CD4-positive, alpha-beta T cell treated with Interferon gamma for 1 hour (primary cell): ENCODE measurements around the gene ATXN1.
A peak's percentile ranks its signal among the peaks of the same experiment; 100 is the strongest.

ENCODE experiments used
- DNase-seq: peaks from one replicate; pipeline ENCODE4 v3.0.0-alpha.2; 2020

The ATXN1 gene

DNA sequence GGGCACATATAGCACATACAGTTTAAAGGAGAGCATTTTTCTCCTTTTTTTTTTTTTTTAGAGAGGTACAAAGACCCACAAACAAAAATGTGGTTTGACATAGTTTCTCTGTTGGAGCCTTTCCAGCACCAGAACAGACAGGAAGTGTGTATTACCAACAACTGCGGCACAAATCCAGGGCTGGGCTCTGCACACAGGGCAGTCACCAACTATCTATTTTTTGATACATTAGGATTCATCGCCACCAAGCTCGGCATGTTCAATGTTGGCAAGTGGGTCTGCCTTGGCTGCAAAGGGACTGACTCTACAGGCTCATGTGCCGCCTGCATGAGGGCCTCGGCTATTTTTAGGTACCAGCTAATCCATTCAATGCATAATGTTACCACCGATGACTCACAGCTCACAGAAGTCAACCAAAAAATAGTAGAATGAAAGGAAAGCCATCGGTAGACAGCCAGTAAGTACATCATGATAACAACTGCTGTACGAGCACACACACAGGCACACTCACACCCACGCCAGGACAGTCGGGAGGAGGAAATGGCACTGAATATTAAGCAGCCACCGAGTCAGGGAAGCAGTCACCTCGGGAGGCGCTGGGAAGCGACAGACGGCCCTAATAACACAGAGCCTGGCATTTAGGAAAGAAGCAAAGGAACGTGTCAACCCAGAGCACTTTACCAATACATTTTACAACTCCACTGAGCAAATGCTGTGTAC, 441.3 kb downstream of the ATXN1 start:
- DNase-seq, result peak; percentile 59

DNA sequence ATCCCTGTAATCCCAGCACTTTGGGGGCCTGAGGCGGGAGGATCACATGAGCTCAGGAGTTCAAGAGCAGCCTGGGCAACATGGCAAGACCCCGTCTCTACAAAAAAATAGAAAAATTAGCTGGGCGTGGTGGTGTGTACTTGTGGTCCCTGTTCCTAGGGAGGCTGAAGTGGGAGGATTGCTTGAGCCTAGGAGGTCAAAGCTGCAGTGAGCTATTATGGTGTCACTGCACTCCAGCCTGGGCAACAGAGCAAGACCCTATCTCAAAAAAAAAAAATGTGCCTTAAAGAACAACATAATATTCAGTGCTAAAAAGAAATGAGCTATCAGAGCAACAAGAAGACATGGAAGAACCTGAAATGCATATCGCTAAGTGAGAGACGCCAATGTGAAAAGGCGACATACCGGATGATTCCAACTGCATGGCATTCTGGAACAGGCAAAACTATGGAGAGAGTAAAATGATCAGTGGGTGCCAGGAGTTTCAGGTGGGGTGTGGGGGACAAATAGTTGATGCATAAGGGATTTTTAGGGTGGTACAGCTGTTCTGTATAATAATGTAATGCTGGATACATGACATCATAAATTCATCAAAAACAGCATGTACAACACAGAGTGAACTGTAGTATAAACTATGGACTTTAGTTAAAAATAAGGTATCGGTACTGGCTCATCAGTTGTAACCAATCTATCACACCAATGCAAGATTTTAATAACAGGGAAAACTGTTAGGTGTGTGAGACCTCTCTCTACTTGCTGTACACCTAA, 442.1 kb downstream of the ATXN1 start:
- no peak for DNase-seq

DNA sequence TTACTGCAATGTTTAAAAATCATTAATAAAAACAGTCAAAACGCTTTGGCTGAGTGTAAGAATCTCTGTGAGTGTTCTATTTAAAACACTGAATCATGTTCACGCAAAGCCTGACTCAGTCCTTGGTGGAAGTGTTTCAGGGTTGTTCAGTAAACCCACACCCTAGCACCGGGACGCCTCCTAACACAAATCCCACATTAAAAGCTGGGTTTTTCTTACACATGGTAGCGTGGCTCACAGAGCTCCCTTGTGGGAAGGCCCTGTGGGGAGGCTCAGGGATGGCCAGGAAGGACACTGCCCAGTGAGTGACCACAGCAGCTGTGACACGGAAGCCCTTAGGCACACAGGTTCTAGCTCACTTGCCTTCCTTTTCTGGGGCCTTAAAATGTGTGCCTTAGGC, 442.7 kb downstream of the ATXN1 start:
- DNase-seq, result no peak

DNA sequence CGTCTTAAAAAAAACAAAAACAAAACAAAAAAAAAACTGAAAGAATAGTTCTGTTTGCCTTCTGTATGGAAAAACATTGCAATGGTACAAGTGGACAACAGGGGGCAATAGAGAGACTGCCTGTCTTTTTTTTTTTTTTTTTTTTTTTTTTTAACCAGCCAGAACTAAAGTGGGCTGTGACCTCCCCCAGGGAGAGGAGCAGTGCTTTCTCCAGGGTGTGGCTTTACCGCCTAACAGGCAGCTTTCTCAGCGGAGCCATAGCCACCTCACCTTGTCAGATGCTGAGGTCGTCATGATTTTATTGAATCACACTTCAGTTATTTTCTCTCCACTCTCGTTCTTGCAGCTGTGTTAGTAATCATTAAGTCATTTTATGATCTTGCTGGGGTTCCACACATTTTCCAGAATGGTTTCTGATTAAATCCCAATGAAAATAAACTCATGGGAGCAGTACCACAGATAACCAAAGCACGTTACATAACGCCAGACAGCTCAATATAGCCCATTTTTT, 444.5 kb downstream of the ATXN1 start:
- DNase-seq, result peak; percentile 19

DNA sequence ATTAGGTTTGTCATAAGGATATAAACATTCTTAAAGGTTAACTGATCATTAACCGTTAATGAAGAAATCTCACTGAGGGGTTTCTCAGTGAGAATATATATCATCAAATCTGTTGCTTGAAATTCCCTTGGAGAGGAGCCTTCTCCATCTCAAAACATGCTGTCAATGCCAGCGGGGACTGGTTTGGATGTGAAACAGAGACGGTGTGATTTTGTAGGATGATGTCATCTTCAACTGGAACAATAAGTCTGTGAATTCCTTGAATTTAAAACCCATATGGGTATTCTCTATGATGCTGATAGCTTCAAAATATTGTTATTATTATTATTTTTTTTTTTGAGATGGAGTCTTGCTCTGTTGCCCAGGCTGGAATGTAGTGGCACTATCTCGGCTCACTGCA, 447.0 kb downstream of the ATXN1 start:
- no peak for DNase-seq

DNA sequence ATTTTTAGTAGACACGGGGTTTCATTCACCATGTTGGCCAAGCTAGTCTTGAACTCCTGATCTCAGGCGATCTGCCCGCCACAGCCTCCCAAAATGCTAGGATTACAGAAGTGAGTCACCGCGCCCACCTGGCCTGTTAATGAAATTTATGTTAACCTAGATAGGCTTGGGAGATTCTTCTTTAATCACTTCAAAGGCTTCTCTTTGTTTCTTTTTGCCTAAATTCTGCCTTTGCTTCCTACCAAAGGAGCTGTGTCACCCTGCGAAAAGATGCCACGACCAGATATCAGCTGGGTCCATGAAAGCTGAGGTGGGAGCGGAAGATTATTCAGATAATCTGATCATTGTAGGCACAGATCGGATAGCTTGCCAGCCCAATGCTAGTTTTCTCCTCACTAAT, 447.5 kb downstream of the ATXN1 start:
- no peak for DNase-seq

DNA sequence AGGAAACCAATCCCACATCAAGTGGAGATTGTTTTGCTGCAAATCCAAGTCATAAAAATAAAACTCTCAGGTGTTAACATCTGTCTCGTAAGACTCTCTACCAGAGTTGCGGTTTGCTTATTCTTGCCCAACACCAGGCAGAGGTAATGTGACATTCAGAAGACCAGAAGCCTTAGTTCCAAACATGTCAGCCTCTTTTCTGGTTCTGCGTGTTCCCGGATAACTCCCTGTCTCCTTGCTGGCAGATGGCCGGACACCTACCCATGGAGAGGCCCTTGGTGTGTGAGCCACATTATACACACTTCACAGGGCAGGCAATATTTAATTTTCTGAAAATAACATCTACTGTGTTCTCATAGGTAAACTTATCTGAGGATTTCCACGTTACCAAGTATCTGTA, 449.5 kb downstream of the ATXN1 start:
- no peak for DNase-seq

DNA sequence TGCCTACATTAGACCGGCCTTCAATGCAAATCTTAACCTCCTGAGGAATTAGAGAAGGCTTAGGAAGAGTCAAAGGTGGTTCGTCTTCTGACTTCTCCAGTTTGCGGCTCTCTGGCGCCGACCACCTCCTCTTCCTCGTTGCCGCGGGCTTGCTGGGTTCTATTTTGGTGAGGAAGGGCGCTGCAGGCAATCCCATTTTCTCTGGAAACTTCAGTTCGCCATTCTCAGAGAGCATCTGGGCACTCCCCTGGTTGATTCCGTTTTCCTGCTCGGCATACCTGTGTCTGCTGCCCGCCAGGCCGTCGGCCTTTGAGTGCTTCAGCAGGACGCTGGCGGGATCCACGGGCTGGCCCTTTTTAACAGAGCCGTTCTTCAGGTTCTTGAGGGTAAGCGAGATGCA, 454.9 kb downstream of the ATXN1 start:
- no peak for DNase-seq

DNA sequence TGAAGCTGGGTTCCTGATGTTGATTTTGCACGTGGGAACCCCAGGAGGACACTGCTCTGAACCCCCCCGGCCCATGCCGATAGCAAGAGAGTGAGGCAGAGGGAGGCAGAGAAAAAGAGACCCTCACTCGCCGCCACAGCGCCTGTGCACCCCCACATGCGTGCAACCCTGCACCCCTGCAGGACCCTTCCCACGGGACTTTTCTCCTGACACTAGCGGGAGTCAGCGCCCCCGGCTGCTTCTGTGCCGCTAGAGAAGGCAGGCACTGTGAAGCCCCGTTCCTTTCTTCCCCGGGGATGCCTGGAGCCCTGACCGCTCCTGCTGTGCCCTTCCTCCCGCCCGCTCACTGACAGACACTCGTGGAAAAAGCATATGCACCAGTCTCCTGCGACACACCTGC, 455.5 kb downstream of the ATXN1 start:
- no peak for DNase-seq

DNA sequence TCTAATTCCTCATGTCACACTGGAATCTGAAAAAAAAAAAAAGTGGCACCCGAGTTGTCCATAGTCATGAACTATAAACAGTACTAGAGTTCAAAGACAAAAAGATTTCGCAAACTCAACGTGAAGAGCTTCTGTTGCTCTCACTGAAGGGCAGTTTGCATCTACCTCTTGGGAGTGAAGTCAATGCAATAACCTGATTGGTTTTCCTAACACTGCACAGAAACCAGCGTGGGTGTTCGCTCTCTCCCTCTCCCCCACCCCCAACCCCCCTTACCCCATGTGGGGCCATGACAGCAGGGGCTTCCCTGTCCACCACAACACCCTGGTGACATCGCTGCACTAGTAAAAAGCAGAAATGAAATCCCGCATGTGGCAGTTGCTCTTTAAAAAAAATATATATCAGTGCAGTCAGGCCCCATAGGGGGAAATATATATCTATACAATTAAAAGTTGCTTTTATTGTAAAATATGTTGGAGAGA, 456.0 kb downstream of the ATXN1 start:
- peak; percentile 38 for DNase-seq

DNA sequence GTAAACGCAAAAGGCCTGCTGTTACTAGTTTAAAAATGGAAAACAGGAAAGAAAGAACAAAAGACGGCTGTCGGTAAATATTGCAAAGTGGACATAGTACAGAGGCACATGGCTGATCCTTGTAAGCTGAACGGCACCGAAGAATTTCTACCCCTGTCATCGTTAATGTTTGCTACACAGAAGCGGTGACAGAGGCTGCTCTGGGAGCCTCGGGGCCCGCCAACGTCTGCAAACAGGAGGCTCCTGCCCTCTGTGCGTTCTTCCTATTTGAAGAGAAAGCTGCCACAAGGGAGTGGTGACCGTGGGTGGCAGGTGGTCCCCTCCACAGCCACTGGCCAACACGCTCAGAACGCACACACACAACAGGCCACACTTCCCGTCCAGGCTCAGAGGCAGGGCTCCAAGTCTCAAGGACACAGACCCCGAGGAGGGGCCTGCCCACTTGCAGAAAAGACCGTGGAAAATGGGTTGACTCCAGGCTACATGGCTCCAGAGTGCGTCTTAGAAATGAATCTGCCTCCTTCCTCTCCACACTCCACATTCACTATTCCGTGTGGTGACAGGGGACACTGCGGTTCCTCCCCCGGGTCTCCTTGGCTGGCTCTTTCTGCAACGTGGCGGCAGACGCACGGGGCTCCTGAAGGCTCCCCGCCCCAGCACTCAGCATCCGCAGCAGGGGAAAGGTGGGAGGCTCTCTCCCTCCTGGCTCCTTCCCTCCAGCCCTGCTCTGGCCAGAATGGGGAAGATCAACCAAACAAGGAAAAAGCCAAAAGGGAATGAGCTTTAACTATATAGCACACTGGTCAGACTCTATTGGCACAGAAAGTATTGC, 458.3 kb downstream of the ATXN1 start:
- no peak for DNase-seq

DNA sequence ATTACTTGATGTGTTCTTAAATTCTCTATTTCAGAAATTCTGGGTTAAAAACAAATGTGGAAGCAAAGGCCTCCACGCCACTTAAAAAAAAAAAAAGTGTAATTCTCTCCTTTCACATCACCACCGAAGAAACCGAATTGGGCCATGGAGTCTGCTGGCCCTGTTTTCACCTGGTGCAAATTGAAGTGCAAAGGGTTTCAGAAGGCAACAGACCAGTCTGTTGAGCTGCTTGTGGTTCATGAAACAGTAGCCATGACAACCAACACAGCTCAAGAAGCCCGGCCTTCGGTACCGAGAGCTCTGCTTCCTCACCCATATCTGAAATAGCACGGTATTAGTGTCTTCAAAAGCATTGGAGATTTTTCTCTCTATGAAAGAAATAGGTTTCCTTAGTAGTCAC, 459.7 kb downstream of the ATXN1 start:
- DNase-seq, result no peak

DNA sequence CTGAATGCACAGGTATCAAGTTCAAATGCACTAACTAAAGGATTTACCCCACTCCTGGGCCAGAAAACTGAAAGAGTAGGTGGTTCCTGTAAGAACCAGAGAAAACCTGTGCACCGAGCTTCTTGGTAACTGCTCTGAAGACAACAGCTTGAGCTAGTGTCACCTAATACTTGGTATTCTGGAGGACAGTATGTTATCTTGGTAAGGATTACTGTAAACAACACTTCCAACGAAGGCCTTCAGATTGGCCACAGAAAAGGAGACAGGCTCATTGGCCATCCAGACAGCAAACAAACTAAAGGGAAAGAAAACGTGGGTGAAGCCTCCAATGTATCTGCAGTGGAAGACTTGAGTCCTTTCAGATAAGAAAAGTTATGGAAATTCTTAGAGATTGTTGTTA, 461.4 kb downstream of the ATXN1 start:
- no peak for DNase-seq

DNA sequence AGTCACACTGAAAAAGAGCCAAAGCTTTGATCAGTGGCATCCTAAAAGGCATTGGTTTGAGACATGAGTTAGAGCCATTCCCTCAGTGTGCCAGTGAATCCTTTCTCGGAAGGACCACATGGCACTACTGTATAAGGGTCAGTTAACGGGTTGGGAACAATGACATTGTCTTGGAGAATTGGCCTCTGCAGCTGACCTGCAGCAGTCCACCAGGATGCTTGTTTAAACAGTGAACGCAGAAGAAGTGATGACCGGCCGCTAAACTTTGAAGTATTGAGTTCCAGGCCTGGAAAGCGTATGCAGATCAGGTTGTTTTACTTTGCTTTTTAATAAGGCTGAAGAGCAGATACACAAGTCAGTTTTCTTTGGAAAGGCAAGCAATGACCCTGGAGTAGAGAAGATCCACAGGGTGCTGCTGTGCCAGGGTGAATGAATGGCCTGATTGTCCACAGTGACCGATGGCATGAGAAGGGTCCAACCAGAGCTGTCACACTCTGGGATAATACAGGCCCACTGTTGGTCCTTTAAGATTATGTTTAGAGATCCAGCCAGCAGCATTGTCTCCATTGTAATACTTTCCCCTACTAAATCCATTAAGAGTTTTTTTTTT, 465.1 kb downstream of the ATXN1 start:
- DNase-seq, result no peak

DNA sequence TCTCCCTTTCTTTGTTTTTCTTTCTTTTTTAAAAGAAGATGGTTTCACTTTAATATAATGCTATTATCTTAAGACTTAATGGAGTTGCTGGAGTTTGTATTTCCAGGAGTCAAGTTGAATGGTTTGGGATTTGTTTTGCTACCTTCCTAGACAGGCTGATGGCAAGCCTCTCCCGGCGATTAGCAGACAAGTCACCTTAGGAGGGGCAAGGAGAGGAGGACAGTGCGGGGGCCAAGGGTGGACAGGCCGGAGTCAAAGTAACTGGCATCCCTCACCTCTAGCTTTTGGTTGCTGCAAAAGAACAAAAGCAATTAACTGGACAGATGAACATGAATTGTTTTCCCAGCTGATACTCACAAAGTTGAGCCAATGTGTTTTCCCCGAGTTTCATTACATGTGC, 465.8 kb downstream of the ATXN1 start:
- DNase-seq, result no peak

DNA sequence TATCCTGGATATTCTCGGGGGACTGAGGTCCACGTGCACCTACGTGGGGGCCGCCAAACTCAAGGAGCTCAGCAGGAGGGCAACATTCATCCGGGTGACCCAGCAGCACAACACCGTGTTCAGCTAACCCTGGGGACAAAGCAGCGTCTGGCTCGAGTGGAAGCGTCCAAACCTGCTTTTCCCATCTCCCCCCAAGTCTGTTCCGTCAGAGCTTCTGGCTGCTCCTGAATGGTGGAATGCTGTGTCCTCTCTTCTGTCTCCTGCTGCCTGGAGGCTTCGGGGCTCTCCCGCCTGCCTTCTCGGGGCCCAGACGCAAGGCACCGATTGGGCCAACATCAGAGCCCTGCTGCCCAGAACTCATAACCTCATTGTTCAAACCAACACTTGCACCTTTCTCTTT, 466.2 kb downstream of the ATXN1 start:
- no peak for DNase-seq

DNA sequence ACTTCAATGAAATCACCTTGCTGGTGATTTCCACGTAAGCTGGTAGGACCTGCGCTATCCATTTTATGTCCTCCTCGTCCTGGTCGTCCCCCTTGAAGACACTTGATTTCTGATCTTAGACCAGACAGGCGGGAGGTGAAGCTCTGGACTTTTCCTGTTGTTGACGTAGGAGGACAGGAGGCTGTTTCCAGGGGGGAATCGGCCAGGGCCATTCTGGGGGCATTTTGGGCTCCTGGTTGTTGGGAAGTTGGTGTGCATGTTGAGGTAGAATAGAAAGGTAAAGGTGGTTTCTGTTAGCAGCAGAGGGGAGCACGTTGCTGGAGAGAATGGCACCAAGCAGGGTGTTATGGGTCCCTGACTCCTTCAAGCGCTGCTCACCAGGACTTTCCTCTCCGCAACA, 466.9 kb downstream of the ATXN1 start:
- no peak for DNase-seq

DNA sequence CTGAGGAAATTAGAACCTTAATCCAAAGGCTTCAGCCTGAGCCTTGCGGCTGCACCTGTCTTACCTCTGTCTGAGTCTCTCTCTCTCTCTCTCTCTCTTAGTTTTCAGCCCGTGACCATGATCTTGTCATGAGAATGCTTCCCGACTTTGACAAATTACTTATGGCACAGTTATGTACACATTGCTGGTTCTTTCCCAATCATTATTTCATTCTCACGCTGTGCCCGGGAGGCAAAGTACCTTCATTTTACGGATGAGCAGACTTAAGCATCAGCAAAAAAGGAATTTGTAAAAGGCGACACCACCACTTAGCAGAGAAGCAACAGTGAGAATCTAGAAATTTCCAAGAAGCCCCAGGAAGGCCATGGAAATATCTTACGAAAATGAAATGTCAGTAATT, 468.3 kb downstream of the ATXN1 start:
- no peak for DNase-seq

DNA sequence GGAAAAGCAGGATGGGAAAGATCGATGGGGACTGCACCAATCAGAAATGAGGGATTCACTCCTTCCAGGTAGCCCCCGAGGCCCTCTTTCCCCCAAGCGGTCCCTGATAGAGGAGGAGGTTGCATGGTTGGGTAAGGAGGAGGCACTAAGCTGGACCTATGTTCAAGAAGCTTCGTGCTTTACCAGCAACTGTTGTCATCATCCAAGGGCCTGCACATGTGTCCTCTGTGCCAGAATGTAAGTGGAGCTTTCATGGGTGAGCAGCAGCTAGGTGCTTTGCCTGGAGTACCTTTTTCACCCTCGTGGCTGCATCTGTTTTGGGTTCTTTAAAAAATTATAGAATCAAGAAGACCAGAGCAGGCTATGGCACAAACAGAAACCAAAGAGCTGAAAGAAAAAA, 468.8 kb downstream of the ATXN1 start:
- DNase-seq, result no peak

DNA sequence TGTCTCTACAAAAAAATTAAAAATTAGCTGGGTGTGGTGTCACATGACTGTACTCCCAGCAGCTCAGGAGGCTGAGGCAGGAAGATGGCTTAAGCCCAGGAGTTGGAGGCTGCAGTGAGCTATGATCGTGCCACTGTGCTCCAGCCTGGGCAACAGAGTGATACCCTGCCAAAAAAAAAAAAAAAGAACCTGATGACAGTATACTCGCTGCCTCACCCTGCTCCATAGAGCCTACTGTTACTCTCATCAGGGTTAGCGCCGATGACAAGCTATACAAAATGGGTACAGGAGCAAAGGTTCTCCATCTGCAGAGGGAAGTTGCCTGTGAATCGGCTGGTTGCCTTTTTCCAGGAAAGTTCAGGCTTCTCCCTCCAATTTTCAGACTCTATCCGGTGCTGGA, 469.5 kb downstream of the ATXN1 start:
- DNase-seq, result no peak

DNA sequence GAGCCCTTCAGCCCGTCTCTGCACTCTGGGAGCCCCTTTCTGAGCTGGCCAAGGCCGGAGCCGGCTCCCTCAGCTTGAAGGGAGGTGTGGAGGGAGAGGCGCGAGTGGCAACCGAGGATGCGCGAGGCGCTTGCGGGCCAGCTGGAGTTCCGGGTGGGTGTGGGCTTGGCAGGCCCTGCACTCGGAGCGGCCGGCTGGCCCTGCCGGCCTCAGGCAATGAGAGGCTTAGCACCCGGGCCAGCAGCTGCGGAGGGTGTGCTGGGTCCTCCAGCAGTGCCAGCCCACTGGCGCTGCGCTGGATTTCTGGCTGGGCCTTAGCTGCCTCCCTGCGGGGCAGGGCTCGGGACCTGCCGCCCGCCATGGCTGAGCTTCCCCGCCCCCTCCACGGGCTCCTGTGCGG, 473.1 kb downstream of the ATXN1 start:
- DNase-seq, result no peak

DNA sequence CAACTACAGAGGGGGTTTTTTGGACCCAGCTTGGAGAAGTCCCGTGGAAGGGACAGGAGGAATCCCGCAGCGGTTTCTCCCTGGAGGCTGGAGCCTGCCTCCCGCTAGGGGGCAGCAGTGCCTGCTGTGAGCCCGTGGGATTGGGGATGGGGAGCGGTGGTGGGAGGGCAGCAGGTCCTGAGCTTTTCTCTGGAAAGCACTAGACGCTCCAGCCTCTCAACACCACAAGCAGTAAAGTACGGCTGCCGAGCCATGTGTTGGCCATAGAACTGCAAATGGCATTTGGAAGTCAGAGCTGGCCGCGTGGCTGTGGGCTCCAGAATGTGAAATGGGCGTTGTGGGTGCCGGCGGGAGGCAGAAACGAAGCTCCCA, 475.1 kb downstream of the ATXN1 start:
- DNase-seq, result no peak
